Urinary bladder (tissue), 4 donors: Measurements from ENCODE around the gene ADGRA3. TPM values are rescaled to one million over a fixed set of nuclear protein-coding genes. Genes with fewer than 3 reads are reported as not detected.
"Not testable (repeated sequence)": the region's sequence is repeated elsewhere in the genome, so short reads cannot be mapped to it uniquely, and the experiment has no call there.

ENCODE experiments used
- DNase-seq: peaks from one replicate; pipeline ENCODE4 v3.0.0-alpha.2; 2015; ENCODE audit errors: extremely low spot score
- H3K27ac ChIP-seq: one replicate; pipeline ENCODE4 v1.5.1; 2013; ENCODE audit warnings: low read depth, mild to moderate bottlenecking, moderate library complexity
- H3K36me3 ChIP-seq: one replicate; pipeline ENCODE4 v1.6.1; 2013; ENCODE audit warnings: mild to moderate bottlenecking, moderate library complexity; ENCODE audit not compliant: insufficient read depth
- H3K4me1 ChIP-seq: one replicate; pipeline ENCODE4 v1.6.1; 2013; ENCODE audit warnings: mild to moderate bottlenecking, moderate library complexity; ENCODE audit not compliant: insufficient read depth
- H3K4me3 ChIP-seq: one replicate; pipeline ENCODE4 v1.5.1; 2013; ENCODE audit warnings: low read depth, low read length
- WGBS: extraction: QIAGEN DNeasy Blood & Tissue Kit; methylation state at CpG from one replicate; pipeline ENCODE4 v1.1.7; 2013; 5-methylcytosine and 5-hydroxymethylcytosine counted together
- polyA plus RNA-seq: library from polyadenylated mRNA; stranded (reverse); fragments of 200-250 nt; gene quantifications from one replicate; pipeline ENCODE4 v1.2.3, GENCODE V29; 2013
- total RNA-seq: library from RNA; depleted of rRNA; stranded (reverse); fragments of >200 nt; gene quantifications from one replicate; pipeline ENCODE4 v1.2.3, GENCODE V29; 2014
- donor health status: healthy with polysubstance abuse.
- donor health status: healthy.

ADGRA3 gene
- total and polyA plus RNA-seq, 2 donors: 12.3 to 67.8 TPM

- WGBS: 77% methylated on average over 3 of the region's 3 CpGs
These were observed 33.4 kb downstream of the ADGRA3 start for GRCh38 chr4:22482250-22483127.

DNA sequence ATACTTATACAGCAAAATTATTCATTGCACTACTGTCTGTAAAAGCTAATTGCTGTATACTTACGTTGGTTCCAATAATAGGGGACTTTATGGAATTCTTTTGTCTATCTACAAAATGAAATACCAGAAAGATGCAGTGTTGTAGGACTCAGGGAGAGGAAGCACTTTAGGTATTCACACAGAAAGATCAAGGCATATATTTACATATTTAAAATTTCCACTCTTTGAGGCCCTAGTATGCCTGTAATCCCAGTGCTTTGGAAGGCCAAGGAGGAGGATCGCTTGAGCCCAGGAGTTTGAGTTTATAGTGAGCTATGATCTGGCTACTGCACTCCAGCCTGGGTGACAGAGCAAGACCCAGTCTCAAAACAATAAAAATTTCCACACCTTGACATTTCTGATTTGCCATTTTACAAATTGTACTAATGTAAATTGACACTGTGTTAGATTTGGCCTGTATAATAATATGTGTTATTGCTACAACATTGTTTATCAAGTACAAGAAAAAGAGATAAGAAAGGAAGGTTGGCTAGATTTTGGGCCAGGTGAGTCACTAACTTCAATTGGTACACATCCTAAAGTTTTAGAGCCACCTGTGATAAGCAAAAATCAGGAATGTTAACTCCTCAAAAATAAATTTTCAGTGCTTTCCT lies 35.1 kb downstream of the ADGRA3 start:
- no peak for DNase-seq
- H3K4me3 ChIP-seq: no peak overlapping the region
- no peaks in the 10 kb centered on the region for H3K4me1 ChIP-seq
- WGBS: 58% methylated on average over 2 of the region's 2 CpGs
- H3K36me3 ChIP-seq: no peaks in the 10 kb centered on the region
- H3K27ac ChIP-seq: no peak overlapping the region

More at GRCh38 chr4:22482250-22483127, 33.4 kb downstream of the ADGRA3 start:
- H3K4me1 ChIP-seq: no peaks in the 10 kb centered on the region
- DNase-seq: no peak
- H3K27ac ChIP-seq: no peak overlapping the region
- no peak overlapping the region for H3K4me3 ChIP-seq
- no peaks in the 10 kb centered on the region for H3K36me3 ChIP-seq

DNA sequence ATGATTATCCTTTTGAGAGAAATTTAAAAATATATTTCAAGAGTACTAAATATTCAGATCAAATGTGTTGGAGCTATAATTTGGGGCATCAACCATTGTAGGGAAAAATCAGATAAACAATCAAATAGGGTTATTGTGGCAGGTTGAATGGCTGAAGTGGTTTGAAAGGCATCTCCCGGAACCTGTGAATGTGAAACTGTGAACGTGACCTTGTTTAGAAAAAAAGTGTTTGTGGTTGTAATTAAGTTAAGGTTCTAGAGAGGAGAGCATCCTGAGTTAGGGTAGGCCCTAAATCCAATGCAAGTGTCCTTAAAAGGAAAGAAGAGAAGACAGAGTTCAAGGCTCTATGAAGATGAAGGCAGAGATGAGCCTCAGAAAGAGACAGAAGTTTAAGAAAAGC lies 37.4 kb downstream of the ADGRA3 start:
- Histone ChIP-seq H3K36me3 (no peaks in the 10 kb centered on the region), H3K4me3 (no peak overlapping the region), H3K4me1 (no peaks in the 10 kb centered on the region), H3K27ac (no peak overlapping the region)
- no peak for DNase-seq
- 47% methylated on average over 2 of the region's 2 CpGs for WGBS

- WGBS: 91% methylated on average over 6 of the region's 6 CpGs
- Histone ChIP-seq H3K27ac (no peak overlapping the region), H3K36me3 (no peaks in the 10 kb centered on the region), H3K4me1 (no peaks in the 10 kb centered on the region), H3K4me3 (no peak overlapping the region)
- no peak for DNase-seq
These were observed 38.1 kb downstream of the ADGRA3 start for GRCh38 chr4:22477813-22478182.

- Histone ChIP-seq H3K27ac (no peak overlapping the region), H3K4me3 (no peak overlapping the region), H3K36me3 (no peaks in the 10 kb centered on the region), H3K4me1 (no peaks in the 10 kb centered on the region)
- WGBS: 52% methylated on average over 8 of the region's 8 CpGs
- no peak for DNase-seq
These were observed 38.6 kb downstream of the ADGRA3 start for GRCh38 chr4:22477136-22477812.

DNA sequence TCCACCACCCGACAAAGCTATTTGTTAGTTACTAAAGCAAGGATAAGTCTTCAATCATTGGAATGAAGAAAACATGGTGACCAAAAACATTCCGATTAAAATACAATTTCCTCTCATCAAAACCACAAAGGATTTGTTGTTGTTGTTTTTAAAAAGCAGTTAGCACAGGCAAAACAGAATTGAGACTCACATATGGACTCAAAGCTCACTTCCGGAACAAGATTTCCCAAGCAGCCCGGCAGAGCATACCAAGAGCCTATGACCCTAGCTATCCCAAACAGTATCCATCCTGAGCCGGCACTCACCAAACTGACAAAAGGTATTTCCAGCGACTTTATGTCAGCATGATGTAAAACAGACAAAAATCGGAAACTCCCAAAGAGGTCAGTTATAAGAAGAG lies 39.9 kb downstream of the ADGRA3 start:
- WGBS: 91% methylated on average over 7 of the region's 7 CpGs
- no peak overlapping the region for H3K27ac ChIP-seq
- H3K4me3 ChIP-seq: no peak overlapping the region
- no peak for DNase-seq
- H3K36me3 ChIP-seq: peaks cover 1% of the 10 kb centered on the region
- H3K4me1 ChIP-seq: no peaks in the 10 kb centered on the region

- not testable (repeated sequence) for H3K4me3 ChIP-seq, DNase-seq, H3K4me1 ChIP-seq, H3K36me3 ChIP-seq, H3K27ac ChIP-seq
- WGBS: 96% methylated on average over 16 of the region's 16 CpGs
These were observed 40.6 kb downstream of the ADGRA3 start for GRCh38 chr4:22475311-22475646.

GRCh38 chr4:22474636-22475310 lies 41.1 kb downstream of the ADGRA3 start:
- H3K4me1 ChIP-seq: no peaks in the 10 kb centered on the region
- no peak overlapping the region for H3K4me3 ChIP-seq
- no peak overlapping the region for H3K27ac ChIP-seq
- WGBS: 86% methylated on average over 5 of the region's 5 CpGs
- peaks cover 1% of the 10 kb centered on the region for H3K36me3 ChIP-seq
- no peak for DNase-seq

DNA sequence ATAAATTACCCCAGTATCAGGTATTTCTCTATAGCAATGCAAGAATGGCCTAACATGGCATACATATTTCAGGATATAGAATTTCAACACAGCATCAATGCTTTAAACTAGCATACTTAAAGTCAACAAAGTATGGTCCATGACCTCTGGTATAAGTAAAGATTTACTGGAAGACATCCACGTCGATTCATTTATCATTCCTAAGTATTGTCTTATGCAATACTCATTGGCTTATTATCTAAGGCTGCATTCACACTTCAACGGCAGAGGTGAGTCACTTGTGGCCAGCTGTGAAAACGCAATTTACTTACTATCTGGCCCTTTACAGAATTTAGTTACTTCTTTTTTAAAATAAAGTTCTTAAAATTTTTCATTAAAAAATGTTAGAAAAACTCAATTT lies 42.6 kb downstream of the ADGRA3 start:
- H3K27ac ChIP-seq: no peak overlapping the region
- no peaks in the 10 kb centered on the region for H3K4me1 ChIP-seq
- DNase-seq: no peak
- no peak overlapping the region for H3K4me3 ChIP-seq
- H3K36me3 ChIP-seq: peaks cover 1% of the 10 kb centered on the region
- WGBS: 91% methylated on average over 4 of the region's 4 CpGs

- H3K27ac ChIP-seq: no peak overlapping the region
- WGBS: 68% methylated on average over 4 of the region's 4 CpGs
- DNase-seq: no peak
These were observed 43.8 kb downstream of the ADGRA3 start for GRCh38 chr4:22471999-22472461.

GRCh38 chr4:22471419-22471818 lies 44.4 kb downstream of the ADGRA3 start:
- H3K4me1 ChIP-seq: no peaks in the 10 kb centered on the region
- H3K36me3 ChIP-seq: peaks cover 1% of the 10 kb centered on the region
- WGBS: 76% methylated on average over 4 of the region's 4 CpGs
- DNase-seq: no peak
- H3K4me3 ChIP-seq: no peak overlapping the region
- H3K27ac ChIP-seq: no peak overlapping the region

More at GRCh38 chr4:22471999-22472461, 43.8 kb downstream of the ADGRA3 start:
- Histone ChIP-seq H3K4me1 (no peaks in the 10 kb centered on the region), H3K4me3 (no peak overlapping the region), H3K36me3 (peaks cover 1% of the 10 kb centered on the region)

GRCh38 chr4:22466581-22466980 lies 49.3 kb downstream of the ADGRA3 start:
- Histone ChIP-seq H3K36me3 (peaks cover 1% of the 10 kb centered on the region), H3K4me3 (no peak overlapping the region), H3K4me1 (no peaks in the 10 kb centered on the region), H3K27ac (no peak overlapping the region)
- 91% methylated on average over 10 of the region's 10 CpGs for WGBS
- DNase-seq: no peak

- Histone ChIP-seq H3K36me3 (no peaks in the 10 kb centered on the region), H3K4me1 (no peaks in the 10 kb centered on the region), H3K27ac (no peak overlapping the region), H3K4me3 (no peak overlapping the region)
- 98% methylated on average over 5 of the region's 5 CpGs for WGBS
- no peak for DNase-seq
These were observed 49.9 kb downstream of the ADGRA3 start for GRCh38 chr4:22465996-22466395.
